ENCODE data around the gene TMEM132C. TPM values are rescaled to one million over a fixed set of nuclear protein-coding genes. Genes with fewer than 3 reads are reported as not detected.

TMEM132C gene
- total RNA-seq, 1 experiment from 2014 or later: not detected

- no peaks in the 10 kb centered on the region for H3K27me3 Mint-ChIP-seq (ENCODE audit: unreplicated experiment)
- no peaks in the 10 kb centered on the region for H3K36me3 Mint-ChIP-seq (ENCODE audit: insufficient read depth, unreplicated experiment)
- no peak overlapping the region for H3K27ac Mint-ChIP-seq (ENCODE audit: unreplicated experiment)
- CTCF ChIA-PET: no interaction called here
- no peaks in the 10 kb centered on the region for H3K4me1 Mint-ChIP-seq (ENCODE audit: low read depth, unreplicated experiment)
- H3K9me3 Mint-ChIP-seq (ENCODE audit: low read depth, unreplicated experiment): peaks cover 8% of the 10 kb centered on the region
- DNase-seq: no peak
- intact Hi-C loops (cut with micrococcal nuclease; ENCODE audit: unreplicated experiment): no loop called here
- TF ChIP-seq CTCF (IDR thresholded peaks at IDR 0.05; ENCODE audit: unreplicated experiment): no peak
- H3K4me3 Mint-ChIP-seq (ENCODE audit: low read depth, unreplicated experiment): no peak overlapping the region
- BruUV-seq (replicated peaks): no TSS peak
Measured at GRCh38 chr12:128606538-128606937, 339.6 kb downstream of the TMEM132C start.

- Mint-ChIP-seq H3K4me1 (ENCODE audit: low read depth, unreplicated experiment) (no peaks in the 10 kb centered on the region), H3K27ac (ENCODE audit: unreplicated experiment) (no peak overlapping the region), H3K36me3 (ENCODE audit: insufficient read depth, unreplicated experiment) (no peaks in the 10 kb centered on the region), H3K4me3 (ENCODE audit: low read depth, unreplicated experiment) (no peak overlapping the region), H3K27me3 (ENCODE audit: unreplicated experiment) (no peaks in the 10 kb centered on the region), H3K9me3 (ENCODE audit: low read depth, unreplicated experiment) (peaks cover 8% of the 10 kb centered on the region)
- no TSS peak for BruUV-seq (replicated peaks)
- DNase-seq: no peak
- no peak for TF ChIP-seq CTCF (IDR thresholded peaks at IDR 0.05; ENCODE audit: unreplicated experiment)
- intact Hi-C loops (cut with micrococcal nuclease; ENCODE audit: unreplicated experiment): no loop called here
- CTCF ChIA-PET: no interaction called here
Measured at GRCh38 chr12:128606970-128607369, 340.0 kb downstream of the TMEM132C start.

- no peak for DNase-seq
- no peak overlapping the region for H3K27ac Mint-ChIP-seq (ENCODE audit: unreplicated experiment)
- BruUV-seq (replicated peaks): no TSS peak
- TF ChIP-seq CTCF (IDR thresholded peaks at IDR 0.05; ENCODE audit: unreplicated experiment): no peak
- CTCF ChIA-PET: no interaction called here
- no peaks in the 10 kb centered on the region for H3K36me3 Mint-ChIP-seq (ENCODE audit: insufficient read depth, unreplicated experiment)
- peaks cover 8% of the 10 kb centered on the region for H3K9me3 Mint-ChIP-seq (ENCODE audit: low read depth, unreplicated experiment)
- intact Hi-C loops (cut with micrococcal nuclease; ENCODE audit: unreplicated experiment): no loop called here
- no peak overlapping the region for H3K4me3 Mint-ChIP-seq (ENCODE audit: low read depth, unreplicated experiment)
- H3K4me1 Mint-ChIP-seq (ENCODE audit: low read depth, unreplicated experiment): no peaks in the 10 kb centered on the region
- no peaks in the 10 kb centered on the region for H3K27me3 Mint-ChIP-seq (ENCODE audit: unreplicated experiment)
Measured at GRCh38 chr12:128607641-128608040, 340.7 kb downstream of the TMEM132C start.

GRCh38 chr12:128609861-128610260, 342.9 kb downstream of the TMEM132C start:
- no peaks in the 10 kb centered on the region for H3K4me1 Mint-ChIP-seq (ENCODE audit: low read depth, unreplicated experiment)
- H3K27me3 Mint-ChIP-seq (ENCODE audit: unreplicated experiment): no peaks in the 10 kb centered on the region
- DNase-seq: no peak
- no peaks in the 10 kb centered on the region for H3K36me3 Mint-ChIP-seq (ENCODE audit: insufficient read depth, unreplicated experiment)
- BruUV-seq (replicated peaks): no TSS peak
- H3K27ac Mint-ChIP-seq (ENCODE audit: unreplicated experiment): no peak overlapping the region
- H3K4me3 Mint-ChIP-seq (ENCODE audit: low read depth, unreplicated experiment): no peak overlapping the region
- CTCF ChIA-PET: interaction anchor here (0.6 kb wide), 1 partner anchor 18 kb away, joined by 8 read pairs; no protein-coding TSS in a partner anchor
- intact Hi-C loops (cut with micrococcal nuclease; ENCODE audit: unreplicated experiment): no loop called here
- H3K9me3 Mint-ChIP-seq (ENCODE audit: low read depth, unreplicated experiment): peaks cover 8% of the 10 kb centered on the region
- TF ChIP-seq CTCF (IDR thresholded peaks at IDR 0.05; ENCODE audit: unreplicated experiment): no peak
